Esophagus (tissue), 2 donors: ENCODE results near the gene PTPRD. TPM values are rescaled to one million over a fixed set of nuclear protein-coding genes. Genes with fewer than 3 reads are reported as not detected.
"Not testable (repeated sequence)": the region's sequence is repeated elsewhere in the genome, so short reads cannot be mapped to it uniquely, and the experiment has no call there.

Source experiments
- H3K27ac ChIP-seq, 2 donors: one replicate each; pipeline ENCODE4 v1.5.1; 2013; ENCODE audit warnings: low read depth in 2 of 2, mild to moderate bottlenecking in 2 of 2, inconsistent platforms in 1 of 2, low read length in 1 of 2, moderate library complexity in 1 of 2
- H3K27me3 ChIP-seq, 2 donors: one replicate each; pipeline ENCODE4 v1.6.1; 2013; ENCODE audit warnings: low read length in 2 of 2, control low read depth in 1 of 2, mild to moderate bottlenecking in 1 of 2; ENCODE audit not compliant: insufficient read depth in 2 of 2, control insufficient read depth in 1 of 2
- H3K36me3 ChIP-seq, 2 donors: one replicate each; pipeline ENCODE4 v1.6.1; 2013; ENCODE audit warnings: low read length in 1 of 2; ENCODE audit not compliant: control insufficient read depth in 2 of 2, insufficient read depth in 2 of 2
- H3K4me1 ChIP-seq, 2 donors: one replicate each; pipeline ENCODE4 v1.6.1; 2013; ENCODE audit warnings: low read length in 1 of 2; ENCODE audit not compliant: control insufficient read depth in 2 of 2, insufficient read depth in 2 of 2
- H3K4me3 ChIP-seq, 2 donors: one replicate each; pipeline ENCODE4 v1.5.1; 2013; ENCODE audit warnings: low read length in 2 of 2, mild to moderate bottlenecking in 2 of 2, low read depth in 1 of 2, moderate library complexity in 1 of 2
- H3K9me3 ChIP-seq, 2 donors: one replicate each; pipeline ENCODE4 v1.6.1; 2013; ENCODE audit warnings: mild to moderate bottlenecking in 2 of 2, low read depth in 1 of 2, low read length in 1 of 2, moderate library complexity in 1 of 2; ENCODE audit not compliant: control insufficient read depth in 2 of 2, insufficient read depth in 1 of 2
- WGBS, 2 donors: extraction: QIAGEN DNeasy Blood & Tissue Kit; methylation state at CpG; one replicate each; pipeline ENCODE4 v1.1.7; 2013; 5-methylcytosine and 5-hydroxymethylcytosine counted together
- polyA plus RNA-seq, 2 donors: library from polyadenylated mRNA; stranded (reverse); fragments of 200-250 nt; gene quantifications; one replicate each; pipeline ENCODE4 v1.2.3, GENCODE V29; 2013
- donor health status: healthy with polysubstance abuse.
- donor health status: Bipolar disorder and iron deficiency.

The PTPRD gene
- polyA plus RNA-seq, 2 donors: 0.53 to 0.60 TPM

- Histone ChIP-seq H3K4me3 (no peak overlapping the region), H3K9me3 (no peaks in the 10 kb centered on the region), H3K27ac (no peak overlapping the region), H3K27me3 (no peaks in the 10 kb centered on the region), H3K4me1 (no peaks in the 10 kb centered on the region), H3K36me3 (no peaks in the 10 kb centered on the region)
- 91 to 92% methylated on average over 1 of the region's 1 CpG for WGBS, 2 donors
Measured at GRCh38 chr9:9950813-9951212, 662.0 kb downstream of the PTPRD start.

GRCh38 chr9:9949978-9950377 is 662.8 kb downstream of the PTPRD start:
- no peaks in the 10 kb centered on the region for H3K36me3 ChIP-seq
- H3K9me3 ChIP-seq: no peaks in the 10 kb centered on the region
- no peak overlapping the region for H3K27ac ChIP-seq
- H3K4me1 ChIP-seq: no peaks in the 10 kb centered on the region
- 33 to 43% methylated on average over 4 of the region's 4 CpGs for WGBS, 2 donors
- H3K4me3 ChIP-seq: no peak overlapping the region
- no peaks in the 10 kb centered on the region for H3K27me3 ChIP-seq

GRCh38 chr9:9949368-9949767 is 663.4 kb downstream of the PTPRD start:
- WGBS, 2 donors: 60 to 61% methylated on average over 4 of the region's 4 CpGs
- Histone ChIP-seq H3K36me3 (no peaks in the 10 kb centered on the region), H3K9me3 (no peaks in the 10 kb centered on the region), H3K4me3 (no peak overlapping the region), H3K27ac (no peak overlapping the region), H3K4me1 (no peaks in the 10 kb centered on the region), H3K27me3 (no peaks in the 10 kb centered on the region)

- H3K27ac ChIP-seq: no peak overlapping the region
- H3K9me3 ChIP-seq: no peaks in the 10 kb centered on the region
- no peak overlapping the region for H3K4me3 ChIP-seq
- H3K36me3 ChIP-seq: no peaks in the 10 kb centered on the region
- no peaks in the 10 kb centered on the region for H3K27me3 ChIP-seq
- no peaks in the 10 kb centered on the region for H3K4me1 ChIP-seq
Measured at GRCh38 chr9:9945966-9946365, 666.8 kb downstream of the PTPRD start.

GRCh38 chr9:9942764-9943424 is 669.9 kb downstream of the PTPRD start:
- 21 to 23% methylated on average over 5 of the region's 5 CpGs for WGBS, 2 donors
- H3K36me3 ChIP-seq: no peaks in the 10 kb centered on the region
- no peaks in the 10 kb centered on the region for H3K27me3 ChIP-seq

GRCh38 chr9:9938432-9938831 is 674.4 kb downstream of the PTPRD start:
- no peaks in the 10 kb centered on the region for H3K4me1 ChIP-seq
- H3K27ac ChIP-seq: no peak overlapping the region
- 87 to 90% methylated on average over 4 of the region's 4 CpGs for whole genome bisulfite sequencing, 2 donors
- no peaks in the 10 kb centered on the region for H3K27me3 ChIP-seq
- H3K4me3 ChIP-seq: no peak overlapping the region
- no peaks in the 10 kb centered on the region for H3K36me3 ChIP-seq
- H3K9me3 ChIP-seq: no peaks in the 10 kb centered on the region

More at GRCh38 chr9:9942764-9943424, 669.9 kb downstream of the PTPRD start:
- Histone ChIP-seq H3K4me1 (no peaks in the 10 kb centered on the region), H3K4me3 (no peak overlapping the region), H3K9me3 (no peaks in the 10 kb centered on the region), H3K27ac (no peak overlapping the region)

- not testable (repeated sequence) for H3K27me3 ChIP-seq, H3K27ac ChIP-seq, H3K4me1 ChIP-seq, H3K4me3 ChIP-seq, H3K36me3 ChIP-seq, H3K9me3 ChIP-seq
- 71 to 82% methylated on average over 16 of the region's 16 CpGs for WGBS, 2 donors
Measured at GRCh38 chr9:9931464-9931863, 681.3 kb downstream of the PTPRD start.

- no peaks in the 10 kb centered on the region for H3K36me3 ChIP-seq
- H3K4me3 ChIP-seq: no peak overlapping the region
- no peaks in the 10 kb centered on the region for H3K4me1 ChIP-seq
- H3K27ac ChIP-seq: no peak overlapping the region
- WGBS, 2 donors: 58 to 64% methylated on average over 3 of the region's 3 CpGs
- no peaks in the 10 kb centered on the region for H3K27me3 ChIP-seq
- H3K9me3 ChIP-seq: no peaks in the 10 kb centered on the region
Measured at GRCh38 chr9:9924376-9924775, 688.4 kb downstream of the PTPRD start.

GRCh38 chr9:9921805-9922204 is 691.0 kb downstream of the PTPRD start:
- no peak overlapping the region for H3K27ac ChIP-seq
- H3K27me3 ChIP-seq: no peaks in the 10 kb centered on the region
- H3K4me1 ChIP-seq: no peaks in the 10 kb centered on the region
- no peaks in the 10 kb centered on the region for H3K36me3 ChIP-seq
- WGBS, 2 donors: 52 to 61% methylated on average over 2 of the region's 2 CpGs
- H3K9me3 ChIP-seq: no peaks in the 10 kb centered on the region
- no peak overlapping the region for H3K4me3 ChIP-seq

- H3K27ac ChIP-seq: no peak overlapping the region
- no peaks in the 10 kb centered on the region for H3K9me3 ChIP-seq
- WGBS, 2 donors: 66 to 71% methylated on average over 7 of the region's 7 CpGs
- H3K27me3 ChIP-seq: no peaks in the 10 kb centered on the region
- no peaks in the 10 kb centered on the region for H3K4me1 ChIP-seq
- no peaks in the 10 kb centered on the region for H3K36me3 ChIP-seq
- H3K4me3 ChIP-seq: no peak overlapping the region
Measured at GRCh38 chr9:9920425-9921060, 692.3 kb downstream of the PTPRD start.
